Caco-2 (cell line): ENCODE results near the gene EXD3. TPM values are rescaled to one million over a fixed set of nuclear protein-coding genes. Genes with fewer than 3 reads are reported as not detected.

ENCODE experiments used
- BruUV-seq: library from RNA; stranded (reverse); fragments of 400-500 nt; replicated peaks from 2 replicates; lab custom pipeline; 2021; lab: Mats Ljungman, UMichigan
- CTCF ChIA-PET: fragments of 300-600 bp; sonication (Branson Sonifier 250); formaldehyde crosslinking; loops from one replicate; lab custom pipeline; 2022; ENCODE audit warnings: antibody characterized with exemption; lab: Charles Lee
- POLR2A ChIA-PET: fragments of 300-600 bp; sonication (Branson Sonifier 250); formaldehyde crosslinking; loops from one replicate; lab custom pipeline; 2022; ENCODE audit warnings: antibody characterized with exemption; lab: Charles Lee
- DNase-seq, 2 experiments: peaks; one replicate each; pipeline versions ENCODE4 v3.0.0 to v3.0.0-alpha.2; 2020 to 2022
- H3K27me3 ChIP-seq: replicated peaks from 2 replicates; pipeline ENCODE4 v1.6.0; 2011; ENCODE audit warnings: low read length; ENCODE audit not compliant: control insufficient read depth, insufficient read depth
- H3K36me3 ChIP-seq: 2 replicates; pipeline ENCODE4 v1.5.1; 2011; ENCODE audit warnings: low read length; ENCODE audit not compliant: control insufficient read depth, insufficient read depth
- H3K4me1 ChIP-seq: fragments of 250-450 bp; sonication (Bioruptor Pico); 2 replicates; pipeline ENCODE4 v1.5.1; 2020; ENCODE audit warnings: mild to moderate bottlenecking
- H3K4me3 ChIP-seq: 2 replicates; pipeline ENCODE4 v1.5.1; 2011; ENCODE audit warnings: low read depth, mild to moderate bottlenecking, control low read depth, low read length
- H3K9me3 ChIP-seq: fragments of 250-450 bp; sonication (Bioruptor Pico); 2 replicates; pipeline ENCODE4 v1.5.1; 2020; ENCODE audit warnings: mild to moderate bottlenecking, moderate library complexity
- H3K27ac Mint-ChIP-seq: one replicate; pipeline ENCODE4 v1.8.0; 2022; ENCODE audit warnings: mixed read lengths; ENCODE audit not compliant: unreplicated experiment
- H3K27me3 Mint-ChIP-seq: one replicate; pipeline ENCODE4 v1.8.0; 2022; ENCODE audit warnings: mixed read lengths; ENCODE audit not compliant: insufficient read depth, unreplicated experiment
- H3K36me3 Mint-ChIP-seq: one replicate; pipeline ENCODE4 v1.8.0; 2022; ENCODE audit warnings: mild to moderate bottlenecking, mixed read lengths; ENCODE audit not compliant: insufficient read depth, unreplicated experiment
- H3K4me1 Mint-ChIP-seq: one replicate; pipeline ENCODE4 v1.8.0; 2022; ENCODE audit warnings: low read depth, mixed read lengths; ENCODE audit not compliant: unreplicated experiment
- H3K4me3 Mint-ChIP-seq: one replicate; pipeline ENCODE4 v1.8.0; 2022; ENCODE audit warnings: mild to moderate bottlenecking, moderate library complexity, mixed read lengths; ENCODE audit not compliant: unreplicated experiment
- H3K9me3 Mint-ChIP-seq: one replicate; pipeline ENCODE4 v1.8.0; 2022; ENCODE audit warnings: mixed read lengths; ENCODE audit not compliant: unreplicated experiment
- intact Hi-C: fragments of 100-400 bp; cut with micrococcal nuclease; formaldehyde crosslinking; loops from one replicate; pipeline ENCODE4 v1.10.0; 2022; ENCODE audit not compliant: unreplicated experiment
- total RNA-seq: library from RNA; stranded (reverse); gene quantifications from 2 replicates; pipeline ENCODE4 v1.2.3, GENCODE V29; 2022
- TF ChIP-seq, protein P1 (sequence below), 2 experiments: fragments of 200-600 bp in 1 of 2; IDR thresholded peaks; 1 replicate in 1 of 2; 2 replicates in 1 of 2; pipeline versions ENCODE4 v1.5.1 to v1.8.0; 2011 to 2022; ENCODE audit warnings: antibody characterized with exemption in 1 of 2, control low read depth in 1 of 2, inconsistent platforms in 1 of 2, low read depth in 1 of 2, low read length in 1 of 2, mild to moderate bottlenecking in 1 of 2, moderate library complexity in 1 of 2; ENCODE audit not compliant: insufficient read depth in 1 of 2, severe bottlenecking in 1 of 2, unreplicated experiment in 1 of 2

The EXD3 gene
- total RNA-seq, 1 experiment from 2014 or later, result 10.9 TPM

DNA sequence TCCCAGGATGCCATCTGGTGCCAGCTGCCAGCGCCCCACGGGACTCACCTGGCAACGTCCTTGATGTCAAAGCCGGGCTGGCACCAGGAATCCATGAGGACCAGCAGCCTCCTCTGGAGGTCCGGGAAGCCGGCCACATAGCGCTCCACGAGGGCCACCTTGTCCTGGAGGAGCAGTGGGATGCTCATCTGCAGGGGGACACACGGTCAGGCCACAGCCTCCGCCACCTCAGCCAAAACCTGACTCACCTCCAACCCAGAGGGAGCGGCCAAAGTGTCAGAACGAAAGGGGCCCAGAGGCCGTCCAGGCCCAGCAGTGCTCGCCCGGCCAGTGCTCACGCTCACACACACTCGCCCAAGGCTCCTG, 56.5 kb downstream of the EXD3 start:
- intact Hi-C loops, result no loop called here
- peaks cover 2% of the 10 kb centered on the region for H3K27me3 Mint-ChIP-seq
- no peaks in the 10 kb centered on the region for H3K4me1 ChIP-seq
- no TSS peak for BruUV-seq
- H3K4me3 Mint-ChIP-seq, result no peak overlapping the region
- H3K9me3 Mint-ChIP-seq, result no peaks in the 10 kb centered on the region
- no peak overlapping the region for H3K4me3 ChIP-seq
- peaks cover 5% of the 10 kb centered on the region for H3K4me1 Mint-ChIP-seq
- no peaks in the 10 kb centered on the region for H3K27me3 ChIP-seq
- ChIA-PET POLR2A (no interaction called here), CTCF (no interaction called here)
- H3K9me3 ChIP-seq, result no peaks in the 10 kb centered on the region
- peak in 1 of 2 experiments; percentile 27 for DNase-seq
- H3K27ac Mint-ChIP-seq, result no peak overlapping the region
- TF ChIP-seq, protein P1, sequence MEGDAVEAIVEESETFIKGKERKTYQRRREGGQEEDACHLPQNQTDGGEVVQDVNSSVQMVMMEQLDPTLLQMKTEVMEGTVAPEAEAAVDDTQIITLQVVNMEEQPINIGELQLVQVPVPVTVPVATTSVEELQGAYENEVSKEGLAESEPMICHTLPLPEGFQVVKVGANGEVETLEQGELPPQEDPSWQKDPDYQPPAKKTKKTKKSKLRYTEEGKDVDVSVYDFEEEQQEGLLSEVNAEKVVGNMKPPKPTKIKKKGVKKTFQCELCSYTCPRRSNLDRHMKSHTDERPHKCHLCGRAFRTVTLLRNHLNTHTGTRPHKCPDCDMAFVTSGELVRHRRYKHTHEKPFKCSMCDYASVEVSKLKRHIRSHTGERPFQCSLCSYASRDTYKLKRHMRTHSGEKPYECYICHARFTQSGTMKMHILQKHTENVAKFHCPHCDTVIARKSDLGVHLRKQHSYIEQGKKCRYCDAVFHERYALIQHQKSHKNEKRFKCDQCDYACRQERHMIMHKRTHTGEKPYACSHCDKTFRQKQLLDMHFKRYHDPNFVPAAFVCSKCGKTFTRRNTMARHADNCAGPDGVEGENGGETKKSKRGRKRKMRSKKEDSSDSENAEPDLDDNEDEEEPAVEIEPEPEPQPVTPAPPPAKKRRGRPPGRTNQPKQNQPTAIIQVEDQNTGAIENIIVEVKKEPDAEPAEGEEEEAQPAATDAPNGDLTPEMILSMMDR (IDR thresholded peaks at IDR 0.05; ENCODE audit: insufficient read depth in 1 of 2, low read depth in 1 of 2, low read length in 1 of 2, severe bottlenecking in 1 of 2, unreplicated experiment in 1 of 2), result no peak
- peaks cover 5% of the 10 kb centered on the region for H3K36me3 Mint-ChIP-seq
- no peaks in the 10 kb centered on the region for H3K36me3 ChIP-seq

DNA sequence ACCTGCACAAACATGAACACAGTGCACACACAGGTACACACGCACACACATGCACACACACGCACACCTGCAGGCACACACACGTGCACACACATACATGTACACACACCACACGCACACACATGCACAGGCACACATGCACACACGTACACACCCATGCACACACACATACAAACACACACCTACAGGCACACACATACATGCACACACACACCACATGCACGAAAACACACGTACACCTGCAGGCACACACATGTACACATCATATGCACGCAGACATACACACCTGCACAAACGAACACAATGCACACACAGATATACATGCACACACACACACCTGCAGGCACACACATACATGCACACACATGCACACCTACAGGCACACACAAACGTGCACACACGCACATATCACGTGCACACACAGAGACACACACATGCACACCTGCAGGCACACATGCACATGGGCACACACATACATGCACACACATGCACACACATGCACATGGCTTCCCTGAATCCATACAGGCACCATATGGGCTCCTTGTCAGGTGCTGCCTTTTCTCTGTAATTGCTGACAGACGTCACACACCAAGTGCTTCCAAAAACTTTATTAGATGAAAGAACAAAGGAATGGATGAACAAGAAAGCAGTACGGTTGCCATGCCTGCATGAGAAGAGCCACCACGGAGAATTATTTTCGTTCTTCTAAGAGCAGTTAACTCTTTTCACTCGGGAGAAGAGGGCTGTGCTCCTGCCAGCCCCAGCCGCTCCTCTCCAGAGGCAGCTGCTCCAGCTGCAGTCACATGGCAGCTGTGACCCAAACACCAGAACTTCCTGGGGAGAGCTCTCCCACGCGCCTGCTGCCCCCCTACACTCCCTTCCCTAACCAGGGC, 57.2 kb downstream of the EXD3 start:
- Mint-ChIP-seq H3K27ac (no peak overlapping the region), H3K9me3 (no peaks in the 10 kb centered on the region), H3K27me3 (peaks cover 2% of the 10 kb centered on the region), H3K36me3 (peaks cover 5% of the 10 kb centered on the region), H3K4me1 (peaks cover 5% of the 10 kb centered on the region), H3K4me3 (no peak overlapping the region)
- no peaks in the 10 kb centered on the region for H3K4me1 ChIP-seq
- H3K27me3 ChIP-seq, result no peaks in the 10 kb centered on the region
- H3K4me3 ChIP-seq, result no peak overlapping the region
- CTCF ChIA-PET, result no interaction called here
- TF ChIP-seq, protein P1 (IDR thresholded peaks at IDR 0.05; ENCODE audit: insufficient read depth in 1 of 2, low read depth in 1 of 2, low read length in 1 of 2, severe bottlenecking in 1 of 2, unreplicated experiment in 1 of 2), result no peak
- POLR2A ChIA-PET, result no interaction called here
- H3K9me3 ChIP-seq, result no peaks in the 10 kb centered on the region
- intact Hi-C loops, result no loop called here
- H3K36me3 ChIP-seq, result no peaks in the 10 kb centered on the region
- no TSS peak for BruUV-seq
- DNase-seq, result no peak

DNA sequence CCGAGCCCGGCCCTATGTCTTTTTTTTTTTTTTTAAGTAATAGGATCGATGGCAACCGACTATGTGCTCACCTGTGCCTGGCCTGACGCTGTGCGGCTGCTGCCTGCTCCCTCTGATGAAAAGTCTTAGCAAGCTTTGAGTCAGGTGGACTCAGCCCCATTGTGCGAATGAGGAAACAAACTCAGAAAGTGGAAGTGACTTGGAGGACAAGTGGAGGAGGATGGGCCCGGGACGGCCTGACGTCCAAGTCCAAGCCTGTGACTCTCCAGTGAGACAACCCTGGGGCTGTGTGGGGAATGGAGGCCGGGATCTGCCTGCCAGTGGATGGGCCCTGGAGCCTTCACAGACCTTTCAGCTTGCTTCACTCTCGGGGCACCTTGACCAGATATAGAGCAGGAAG, 57.9 kb downstream of the EXD3 start:
- TF ChIP-seq, protein P1 (IDR thresholded peaks at IDR 0.05; ENCODE audit: insufficient read depth in 1 of 2, low read depth in 1 of 2, low read length in 1 of 2, severe bottlenecking in 1 of 2, unreplicated experiment in 1 of 2), result no peak
- no peak overlapping the region for H3K4me3 ChIP-seq
- Mint-ChIP-seq H3K27me3 (peaks cover 2% of the 10 kb centered on the region), H3K27ac (no peak overlapping the region), H3K36me3 (peaks cover under 1% of the 10 kb centered on the region), H3K9me3 (no peaks in the 10 kb centered on the region), H3K4me3 (no peak overlapping the region), H3K4me1 (peaks cover 1% of the 10 kb centered on the region)
- H3K27me3 ChIP-seq, result no peaks in the 10 kb centered on the region
- ChIA-PET POLR2A (no interaction called here), CTCF (no interaction called here)
- no TSS peak for BruUV-seq
- H3K4me1 ChIP-seq, result no peaks in the 10 kb centered on the region
- no peaks in the 10 kb centered on the region for H3K9me3 ChIP-seq
- no peaks in the 10 kb centered on the region for H3K36me3 ChIP-seq
- no peak for DNase-seq
- intact Hi-C loops, result no loop called here
